A549 (cell line): ENCODE measurements around the gene ANKRD17.
"Not testable (repeated sequence)": the region's sequence is repeated elsewhere in the genome, so short reads cannot be mapped to it uniquely, and the experiment has no call there.

ENCODE experiments used
- EP300 ChIP-seq, 2 experiments: fragments of >200 bp; sonication (Bioruptor Twin); formaldehyde crosslinking; IDR thresholded peaks; 2 replicates in 1 of 2; 3 replicates in 1 of 2; pipeline ENCODE4 v1.6.1; 2016 to 2017
- ESRRA ChIP-seq: fragments of 150-350 bp; IDR thresholded peaks from 2 replicates; pipeline ENCODE4 v1.6.1; 2014; ENCODE audit warnings: mild to moderate bottlenecking, low read length, borderline replicate concordance
- HOXB13 ChIP-seq: fragments of 250-450 bp; sonication (Bioruptor Pico); IDR thresholded peaks from 2 replicates; pipeline ENCODE4 v1.5.0; 2020; ENCODE audit warnings: low read depth, mild to moderate bottlenecking, moderate library complexity
- PHF8 ChIP-seq: fragments of 200-600 bp; sonication (generic); IDR thresholded peaks from 2 replicates; pipeline ENCODE4 v1.6.1; 2016; ENCODE audit warnings: low read depth, mild to moderate bottlenecking, antibody characterized with exemption, moderate library complexity, borderline replicate concordance
- POLR2A ChIP-seq: IDR thresholded peaks from 2 replicates; pipeline ENCODE4 v1.6.1; 2012; ENCODE audit warnings: mild to moderate bottlenecking, low read length
- RFX5 ChIP-seq: fragments of 450-650 bp; IDR thresholded peaks from 2 replicates; pipeline ENCODE4 v1.7.1; 2014; ENCODE audit warnings: antibody characterized with exemption, mild to moderate bottlenecking, moderate library complexity
- ZSCAN20 ChIP-seq: fragments of 250-450 bp; sonication (Bioruptor Pico); IDR thresholded peaks from 2 replicates; pipeline ENCODE4 v1.8.0; 2022; ENCODE audit warnings: mild to moderate bottlenecking, moderate library complexity
- TF ChIP-seq, protein P1 (sequence below): fragments of >200 bp; sonication (Bioruptor Twin); formaldehyde crosslinking; IDR thresholded peaks from 3 replicates; pipeline ENCODE4 v1.5.1; 2016
- TF ChIP-seq, protein P2 (sequence below): IDR thresholded peaks from 2 replicates; pipeline ENCODE4 v1.6.1; 2012

DNA sequence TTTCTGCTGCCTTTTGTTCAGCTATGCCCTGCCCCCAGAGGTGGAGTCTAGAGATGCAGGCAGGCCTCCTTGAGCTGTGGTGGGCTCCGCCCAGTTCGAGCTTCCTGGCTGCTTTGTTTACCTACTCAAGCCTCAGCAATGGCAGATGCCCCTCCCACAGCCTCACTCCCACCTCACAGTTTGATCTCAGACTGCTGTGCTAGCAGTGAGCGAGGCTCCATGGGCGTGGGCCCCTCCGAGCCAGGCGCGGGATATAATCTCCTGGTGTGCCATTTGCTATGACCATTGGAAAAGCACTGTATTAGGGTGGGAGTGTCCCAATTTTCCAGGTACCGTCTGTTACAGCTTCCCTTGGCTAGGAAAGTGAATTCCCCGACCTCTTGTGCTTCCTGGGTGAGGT, 34.1 kb upstream of the ANKRD17 start:
- TF ChIP-seq RFX5; POLR2A; ZSCAN20 (CRISPR knock-in tag); ESRRA; HOXB13 (CRISPR knock-in tag); EP300 (IDR thresholded peaks at IDR 0.05); PHF8: not testable (repeated sequence)
- TF ChIP-seq, protein P1, sequence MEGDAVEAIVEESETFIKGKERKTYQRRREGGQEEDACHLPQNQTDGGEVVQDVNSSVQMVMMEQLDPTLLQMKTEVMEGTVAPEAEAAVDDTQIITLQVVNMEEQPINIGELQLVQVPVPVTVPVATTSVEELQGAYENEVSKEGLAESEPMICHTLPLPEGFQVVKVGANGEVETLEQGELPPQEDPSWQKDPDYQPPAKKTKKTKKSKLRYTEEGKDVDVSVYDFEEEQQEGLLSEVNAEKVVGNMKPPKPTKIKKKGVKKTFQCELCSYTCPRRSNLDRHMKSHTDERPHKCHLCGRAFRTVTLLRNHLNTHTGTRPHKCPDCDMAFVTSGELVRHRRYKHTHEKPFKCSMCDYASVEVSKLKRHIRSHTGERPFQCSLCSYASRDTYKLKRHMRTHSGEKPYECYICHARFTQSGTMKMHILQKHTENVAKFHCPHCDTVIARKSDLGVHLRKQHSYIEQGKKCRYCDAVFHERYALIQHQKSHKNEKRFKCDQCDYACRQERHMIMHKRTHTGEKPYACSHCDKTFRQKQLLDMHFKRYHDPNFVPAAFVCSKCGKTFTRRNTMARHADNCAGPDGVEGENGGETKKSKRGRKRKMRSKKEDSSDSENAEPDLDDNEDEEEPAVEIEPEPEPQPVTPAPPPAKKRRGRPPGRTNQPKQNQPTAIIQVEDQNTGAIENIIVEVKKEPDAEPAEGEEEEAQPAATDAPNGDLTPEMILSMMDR = not testable (repeated sequence)
- TF ChIP-seq, protein P2, sequence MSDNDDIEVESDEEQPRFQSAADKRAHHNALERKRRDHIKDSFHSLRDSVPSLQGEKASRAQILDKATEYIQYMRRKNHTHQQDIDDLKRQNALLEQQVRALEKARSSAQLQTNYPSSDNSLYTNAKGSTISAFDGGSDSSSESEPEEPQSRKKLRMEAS = not testable (repeated sequence)
